ENCODE results near the gene CHURC1. TPM values are rescaled to one million over a fixed set of nuclear protein-coding genes. Genes with fewer than 3 reads are reported as not detected.
A peak's percentile ranks its signal among the peaks of the same experiment; 100 is the strongest.

Gene CHURC1
- total and polyA plus RNA-seq, 2 of the 13 experiments (the other 11 are each of a cell fraction or from before 2014, with no cell fraction given): 41.1 to 74.4 TPM

GRCh38 chr14:64942531-64943111, 28.4 kb downstream of the CHURC1 start, which contains the start of gene GPX2 (continued):
- TF ChIP-seq ZNF503 (CRISPR knock-in tag; IDR thresholded peaks at IDR 0.05) (peak; percentile 85; the same call in 1 of the 2 replicates), ERF (CRISPR knock-in tag; IDR thresholded peaks at IDR 0.05) (peak; percentile 77; the same call in 1 of the 2 replicates), PHF21A (CRISPR knock-in tag; IDR thresholded peaks at IDR 0.05) (peak; percentile 77), FOXA3 (CRISPR knock-in tag; IDR thresholded peaks at IDR 0.05) (peak; percentile 78), NFIC (IDR thresholded peaks at IDR 0.05; ENCODE audit: low read length) (0 out of 2 replicates have a peak, but pooled peaks have one; percentile 24), HMGXB3 (CRISPR knock-in tag; IDR thresholded peaks at IDR 0.05; ENCODE audit: borderline replicate concordance) (peak; percentile 55; the same call in 1 of the 2 replicates), GATAD2A (CRISPR knock-in tag; IDR thresholded peaks at IDR 0.05) (peak; percentile 75; the same call in 1 of the 2 replicates), THRA (CRISPR knock-in tag; IDR thresholded peaks at IDR 0.05; ENCODE audit: borderline replicate concordance) (peak; percentile 73; the same call in 1 of the 2 replicates), ARID3A (IDR thresholded peaks at IDR 0.05; ENCODE audit: low read depth, low read length) (peak; percentile 83), MAFK (conservative IDR thresholded peaks at IDR 0.05 in 1 of 2, IDR thresholded peaks at IDR 0.05 in 1 of 2; ENCODE audit: low read length in 2 of 2) (peak; percentile 66 to 92), TBX2 (CRISPR knock-in tag; IDR thresholded peaks at IDR 0.05; ENCODE audit: borderline replicate concordance) (peak; percentile 93), ELF1 (CRISPR knock-in tag; IDR thresholded peaks at IDR 0.05) (peak; percentile 31; the same call in 1 of the 2 replicates), RFXANK (CRISPR knock-in tag; IDR thresholded peaks at IDR 0.05) (0 out of 2 replicates have a peak, but pooled peaks have one; percentile 51), ETV5 (CRISPR knock-in tag; IDR thresholded peaks at IDR 0.05; ENCODE audit: borderline replicate concordance) (peak; percentile 49; the same call in 1 of the 2 replicates), ZNF746 (CRISPR knock-in tag; IDR thresholded peaks at IDR 0.05) (peak; percentile 90), ZNF367 (CRISPR knock-in tag; IDR thresholded peaks at IDR 0.05; ENCODE audit: borderline replicate concordance) (no peak), PHF8 (CRISPR knock-in tag; IDR thresholded peaks at IDR 0.05) (peak; percentile 62), SOX6 (IDR thresholded peaks at IDR 0.05) (no peak), SOX6 (CRISPR knock-in tag; IDR thresholded peaks at IDR 0.05) (peak; percentile 97), ZNF296 (CRISPR knock-in tag; conservative IDR thresholded peaks at IDR 0.05) (no peak), HNRNPK (IDR thresholded peaks at IDR 0.05; ENCODE audit: low read depth, low read length, poor library complexity, severe bottlenecking) (no peak)
